Endothelial cell (in vitro differentiated cells): Measurements from ENCODE around the gene TSKS. TPM values are rescaled to one million over a fixed set of nuclear protein-coding genes. Genes with fewer than 3 reads are reported as not detected.
A peak's percentile ranks its signal among the peaks of the same experiment; 100 is the strongest.

Source experiments
- DNase-seq: peaks from one replicate; pipeline ENCODE4 v3.0.0; 2021; ENCODE audit warnings: low spot score
- H3K27ac Mint-ChIP-seq: one replicate; pipeline ENCODE4 v1.8.0; 2021; ENCODE audit warnings: mixed read lengths, inconsistent platforms; ENCODE audit not compliant: unreplicated experiment
- H3K27me3 Mint-ChIP-seq: one replicate; pipeline ENCODE4 v1.8.0; 2021; ENCODE audit warnings: mild to moderate bottlenecking, moderate library complexity, mixed read lengths, inconsistent platforms; ENCODE audit not compliant: unreplicated experiment
- H3K36me3 Mint-ChIP-seq: one replicate; pipeline ENCODE4 v1.8.0; 2021; ENCODE audit warnings: mild to moderate bottlenecking, low read depth, mixed read lengths, inconsistent platforms; ENCODE audit not compliant: unreplicated experiment
- H3K4me1 Mint-ChIP-seq: one replicate; pipeline ENCODE4 v1.8.0; 2021; ENCODE audit warnings: mild to moderate bottlenecking, mixed read lengths, inconsistent platforms; ENCODE audit not compliant: unreplicated experiment
- H3K4me3 Mint-ChIP-seq: one replicate; pipeline ENCODE4 v1.8.0; 2021; ENCODE audit warnings: mild to moderate bottlenecking, mixed read lengths, inconsistent platforms; ENCODE audit not compliant: unreplicated experiment
- H3K9me3 Mint-ChIP-seq: one replicate; pipeline ENCODE4 v1.8.0; 2021; ENCODE audit warnings: mixed read lengths, inconsistent platforms; ENCODE audit not compliant: unreplicated experiment
- total RNA-seq: library from RNA; stranded (reverse); fragmentation: NEBNext Ultra II Directional; extraction: Animal tissue kit (Norgen Biotek cat#: 25700); gene quantifications from one replicate; pipeline ENCODE4 v1.2.1, GENCODE V29; 2021; ENCODE audit not compliant: unreplicated experiment
- TF ChIP-seq, protein P1 (sequence below): fragments of 200-600 bp; sonication (generic); IDR thresholded peaks from one replicate; pipeline ENCODE4 v1.5.0; 2021; ENCODE audit warnings: antibody characterized with exemption; ENCODE audit not compliant: unreplicated experiment

TSKS gene
- total RNA-seq, 1 donor from 2014 or later: not detected

GRCh38 chr19:49764341-49764740 is 1.2 kb upstream of the TSKS start:
- Mint-ChIP-seq H3K4me3 (peak overlapping the region; percentile 25), H3K9me3 (no peaks in the 10 kb centered on the region), H3K36me3 (peaks cover 7% of the 10 kb centered on the region), H3K27ac (no peak overlapping the region), H3K27me3 (peaks cover 20% of the 10 kb centered on the region), H3K4me1 (peaks cover 28% of the 10 kb centered on the region)
- TF ChIP-seq, protein P1, sequence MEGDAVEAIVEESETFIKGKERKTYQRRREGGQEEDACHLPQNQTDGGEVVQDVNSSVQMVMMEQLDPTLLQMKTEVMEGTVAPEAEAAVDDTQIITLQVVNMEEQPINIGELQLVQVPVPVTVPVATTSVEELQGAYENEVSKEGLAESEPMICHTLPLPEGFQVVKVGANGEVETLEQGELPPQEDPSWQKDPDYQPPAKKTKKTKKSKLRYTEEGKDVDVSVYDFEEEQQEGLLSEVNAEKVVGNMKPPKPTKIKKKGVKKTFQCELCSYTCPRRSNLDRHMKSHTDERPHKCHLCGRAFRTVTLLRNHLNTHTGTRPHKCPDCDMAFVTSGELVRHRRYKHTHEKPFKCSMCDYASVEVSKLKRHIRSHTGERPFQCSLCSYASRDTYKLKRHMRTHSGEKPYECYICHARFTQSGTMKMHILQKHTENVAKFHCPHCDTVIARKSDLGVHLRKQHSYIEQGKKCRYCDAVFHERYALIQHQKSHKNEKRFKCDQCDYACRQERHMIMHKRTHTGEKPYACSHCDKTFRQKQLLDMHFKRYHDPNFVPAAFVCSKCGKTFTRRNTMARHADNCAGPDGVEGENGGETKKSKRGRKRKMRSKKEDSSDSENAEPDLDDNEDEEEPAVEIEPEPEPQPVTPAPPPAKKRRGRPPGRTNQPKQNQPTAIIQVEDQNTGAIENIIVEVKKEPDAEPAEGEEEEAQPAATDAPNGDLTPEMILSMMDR: no peak
- no peak for DNase-seq

GRCh38 chr19:49761625-49762311 is 1.3 kb downstream of the TSKS start:
- peaks cover 14% of the 10 kb centered on the region for H3K27me3 Mint-ChIP-seq
- H3K36me3 Mint-ChIP-seq: no peaks in the 10 kb centered on the region
- no peak overlapping the region for H3K4me3 Mint-ChIP-seq
- peak; percentile 30 for DNase-seq
- peak overlapping the region; percentile 36 for H3K27ac Mint-ChIP-seq
- no peaks in the 10 kb centered on the region for H3K9me3 Mint-ChIP-seq
- H3K4me1 Mint-ChIP-seq: peaks cover 7% of the 10 kb centered on the region
- TF ChIP-seq, protein P1: no peak

GRCh38 chr19:49761249-49761624 is 1.9 kb downstream of the TSKS start:
- no peak overlapping the region for H3K4me3 Mint-ChIP-seq

DNA sequence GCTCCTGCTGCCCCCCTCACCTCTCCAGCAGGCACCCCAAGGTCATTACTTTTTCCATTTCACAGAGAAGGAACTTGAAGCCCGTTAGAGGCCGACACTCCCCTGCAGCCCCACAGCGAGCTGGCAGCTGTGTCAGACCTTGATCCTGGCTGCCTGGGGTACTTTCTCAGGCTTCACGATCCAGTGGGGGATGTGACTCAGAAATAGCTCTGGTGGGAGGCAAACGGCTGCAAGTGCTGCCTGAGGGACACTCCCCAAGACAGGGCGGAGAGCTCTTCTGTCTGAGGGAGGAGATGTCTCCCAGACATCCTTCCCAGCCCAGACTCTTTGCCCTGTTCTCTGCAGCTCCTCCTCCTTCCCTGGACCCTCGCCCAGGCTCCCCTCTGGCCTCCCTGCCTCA is 4.8 kb downstream of the TSKS start:
- H3K36me3 Mint-ChIP-seq: peaks cover 3% of the 10 kb centered on the region
- TF ChIP-seq, protein P1: no peak
- no peaks in the 10 kb centered on the region for H3K9me3 Mint-ChIP-seq
- peaks cover 6% of the 10 kb centered on the region for H3K27me3 Mint-ChIP-seq
- H3K4me3 Mint-ChIP-seq: no peak overlapping the region
- H3K27ac Mint-ChIP-seq: no peak overlapping the region
- peaks cover 7% of the 10 kb centered on the region for H3K4me1 Mint-ChIP-seq
- DNase-seq: no peak

More at GRCh38 chr19:49761249-49761624, 1.9 kb downstream of the TSKS start:
- H3K27ac Mint-ChIP-seq: peak overlapping the region; percentile 36
- peaks cover 12% of the 10 kb centered on the region for H3K27me3 Mint-ChIP-seq
- DNase-seq: no peak
- TF ChIP-seq, protein P1: no peak
- H3K36me3 Mint-ChIP-seq: no peaks in the 10 kb centered on the region
- H3K4me1 Mint-ChIP-seq: peaks cover 7% of the 10 kb centered on the region
- no peaks in the 10 kb centered on the region for H3K9me3 Mint-ChIP-seq

GRCh38 chr19:49755956-49756355 is 7.2 kb downstream of the TSKS start:
- no peak overlapping the region for H3K4me3 Mint-ChIP-seq
- H3K9me3 Mint-ChIP-seq: no peaks in the 10 kb centered on the region
- DNase-seq: no peak
- peaks cover under 1% of the 10 kb centered on the region for H3K4me1 Mint-ChIP-seq
- no peak overlapping the region for H3K27ac Mint-ChIP-seq
- peaks cover 3% of the 10 kb centered on the region for H3K36me3 Mint-ChIP-seq
- TF ChIP-seq, protein P1: no peak
- H3K27me3 Mint-ChIP-seq: peaks cover 7% of the 10 kb centered on the region
